ENCODE measurements around the gene IL17RA. TPM values are rescaled to one million over a fixed set of nuclear protein-coding genes. Genes with fewer than 3 reads are reported as not detected.

The IL17RA gene
- total RNA-seq, 1 experiment from 2014 or later: 18.0 TPM

DNA sequence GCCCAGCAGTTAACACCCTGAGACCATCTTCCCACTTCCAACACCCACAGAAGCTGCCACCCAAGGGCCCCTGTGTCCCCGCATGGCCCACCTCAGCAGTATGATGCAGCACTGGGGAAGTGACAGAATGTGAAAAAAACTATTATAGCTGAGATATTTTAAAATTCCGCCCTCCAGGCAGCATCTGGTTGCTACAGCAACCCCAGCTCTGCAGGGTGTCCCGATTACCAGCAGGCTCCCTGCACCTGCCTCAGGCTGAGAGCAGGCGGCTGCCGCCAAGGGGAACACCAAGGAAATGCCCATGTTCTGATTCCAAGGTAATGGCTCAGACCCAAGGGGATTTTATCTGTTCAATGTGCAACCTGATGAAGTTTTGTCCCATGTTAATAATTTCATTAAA is 46.9 kb downstream of the IL17RA start:
- BruUV-seq (replicated peaks): no TSS peak
- DNase-seq: no peak
- no peaks in the 10 kb centered on the region for H3K27me3 Mint-ChIP-seq (ENCODE audit: unreplicated experiment)
- no peak overlapping the region for H3K4me3 Mint-ChIP-seq (ENCODE audit: low read depth, unreplicated experiment)
- H3K9me3 Mint-ChIP-seq (ENCODE audit: low read depth, unreplicated experiment): no peaks in the 10 kb centered on the region
- H3K27ac Mint-ChIP-seq (ENCODE audit: unreplicated experiment): no peak overlapping the region
- no peak for TF ChIP-seq CTCF (IDR thresholded peaks at IDR 0.05; ENCODE audit: unreplicated experiment)
- H3K4me1 Mint-ChIP-seq (ENCODE audit: low read depth, unreplicated experiment): no peaks in the 10 kb centered on the region
- H3K36me3 Mint-ChIP-seq (ENCODE audit: insufficient read depth, unreplicated experiment): peaks cover 10% of the 10 kb centered on the region
- CTCF ChIA-PET: no interaction called here
- intact Hi-C loops (cut with micrococcal nuclease; ENCODE audit: unreplicated experiment): no loop called here

DNA sequence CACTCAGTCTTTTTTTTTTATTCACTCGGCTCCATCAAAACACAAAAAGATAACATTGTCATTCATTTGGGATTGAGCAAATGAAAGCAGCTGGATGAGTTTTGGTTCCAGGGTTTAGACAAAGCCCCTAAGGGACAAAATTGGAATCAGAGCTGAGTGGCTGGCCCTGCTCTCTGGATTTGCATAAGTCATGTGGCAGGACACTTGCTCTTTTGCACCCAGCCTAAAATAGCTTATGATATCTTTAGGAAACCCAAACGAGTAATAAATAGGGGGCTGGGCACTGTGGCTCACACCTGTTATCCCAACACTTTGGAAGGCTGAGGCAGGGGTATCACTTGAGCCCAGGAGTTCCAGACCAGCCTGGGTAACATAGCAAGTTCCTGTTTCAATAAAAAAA is 47.3 kb downstream of the IL17RA start:
- no peak for DNase-seq
- H3K36me3 Mint-ChIP-seq (ENCODE audit: insufficient read depth, unreplicated experiment): peaks cover 10% of the 10 kb centered on the region

DNA sequence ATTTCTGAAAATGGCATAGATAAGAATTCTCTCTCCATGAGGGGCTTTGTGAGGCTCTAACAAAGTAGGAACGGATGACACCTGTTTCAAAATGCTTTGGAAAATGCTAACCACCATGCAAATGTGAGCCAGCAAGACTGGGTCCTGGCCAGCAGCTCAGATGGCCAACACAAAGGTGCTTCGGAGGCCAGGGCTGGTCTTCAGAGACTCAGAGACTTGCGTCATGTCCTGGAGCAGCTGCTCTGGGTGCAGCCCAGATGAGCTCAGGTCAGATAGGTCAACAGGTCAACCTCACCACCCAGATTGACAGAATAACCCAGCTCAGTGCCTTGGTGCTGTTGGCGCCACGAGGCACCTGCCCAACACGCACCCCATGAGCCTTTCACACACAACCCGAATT is 48.3 kb downstream of the IL17RA start:
- Mint-ChIP-seq H3K9me3 (ENCODE audit: low read depth, unreplicated experiment) (no peaks in the 10 kb centered on the region), H3K4me3 (ENCODE audit: low read depth, unreplicated experiment) (no peak overlapping the region), H3K27ac (ENCODE audit: unreplicated experiment) (no peak overlapping the region), H3K4me1 (ENCODE audit: low read depth, unreplicated experiment) (no peaks in the 10 kb centered on the region), H3K27me3 (ENCODE audit: unreplicated experiment) (no peaks in the 10 kb centered on the region), H3K36me3 (ENCODE audit: insufficient read depth, unreplicated experiment) (peaks cover 10% of the 10 kb centered on the region)
- no TSS peak for BruUV-seq (replicated peaks)
- intact Hi-C loops (cut with micrococcal nuclease; ENCODE audit: unreplicated experiment): no loop called here
- DNase-seq: no peak
- CTCF ChIA-PET: interaction anchor here (1.1 kb wide), 1 partner anchor 11 kb away, joined by 3 read pairs; no protein-coding TSS in a partner anchor
- no peak for TF ChIP-seq CTCF (IDR thresholded peaks at IDR 0.05; ENCODE audit: unreplicated experiment)

More for the DNA sequence above, 47.3 kb downstream of the IL17RA start:
- H3K9me3 Mint-ChIP-seq (ENCODE audit: low read depth, unreplicated experiment): no peaks in the 10 kb centered on the region
- no peak for TF ChIP-seq CTCF (IDR thresholded peaks at IDR 0.05; ENCODE audit: unreplicated experiment)
- BruUV-seq (replicated peaks): no TSS peak
- H3K27ac Mint-ChIP-seq (ENCODE audit: unreplicated experiment): no peak overlapping the region
- H3K4me3 Mint-ChIP-seq (ENCODE audit: low read depth, unreplicated experiment): no peak overlapping the region
- H3K4me1 Mint-ChIP-seq (ENCODE audit: low read depth, unreplicated experiment): no peaks in the 10 kb centered on the region
- H3K27me3 Mint-ChIP-seq (ENCODE audit: unreplicated experiment): no peaks in the 10 kb centered on the region
- CTCF ChIA-PET: no interaction called here
- intact Hi-C loops (cut with micrococcal nuclease; ENCODE audit: unreplicated experiment): no loop called here

DNA sequence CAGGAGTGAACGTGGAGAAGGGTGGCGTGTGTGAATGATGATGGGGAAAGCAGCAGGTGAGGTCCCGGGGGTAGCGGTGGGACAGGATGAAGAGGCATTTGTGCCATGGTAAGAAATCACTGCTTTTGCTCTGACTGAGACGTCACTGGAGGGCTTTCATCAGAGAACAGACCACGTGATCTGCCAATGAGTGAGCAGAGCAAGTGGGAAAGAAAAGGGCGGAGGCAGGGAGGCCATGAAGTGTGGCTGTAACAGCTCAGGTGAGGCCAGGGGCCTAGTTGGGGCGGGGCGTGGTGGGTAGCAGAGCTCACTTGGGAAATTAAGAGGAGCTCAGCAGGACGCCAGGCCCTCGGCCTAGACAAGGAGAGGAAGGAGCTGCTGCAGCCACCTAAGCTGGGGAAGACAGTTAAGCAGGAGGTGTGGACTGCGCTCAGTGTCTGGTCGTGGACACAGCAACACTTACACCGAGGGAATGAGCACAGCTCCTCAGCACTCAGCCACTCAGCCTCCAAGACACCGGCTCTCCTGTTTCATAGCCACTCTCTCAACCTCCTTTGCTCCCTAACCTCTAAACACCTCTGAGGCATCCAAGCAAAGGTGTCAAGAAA is 50.5 kb downstream of the IL17RA start:
- intact Hi-C loops (cut with micrococcal nuclease; ENCODE audit: unreplicated experiment): no loop called here
- H3K4me3 Mint-ChIP-seq (ENCODE audit: low read depth, unreplicated experiment): no peak overlapping the region
- H3K27me3 Mint-ChIP-seq (ENCODE audit: unreplicated experiment): no peaks in the 10 kb centered on the region
- no peak for DNase-seq
- CTCF ChIA-PET: interaction anchor here (0.6 kb wide), 2 partner anchors 17 to 26 kb away, joined by 3 to 5 read pairs; no protein-coding TSS in a partner anchor
- no peak for TF ChIP-seq CTCF (IDR thresholded peaks at IDR 0.05; ENCODE audit: unreplicated experiment)
- H3K27ac Mint-ChIP-seq (ENCODE audit: unreplicated experiment): no peak overlapping the region
- H3K36me3 Mint-ChIP-seq (ENCODE audit: insufficient read depth, unreplicated experiment): peaks cover 11% of the 10 kb centered on the region
- H3K9me3 Mint-ChIP-seq (ENCODE audit: low read depth, unreplicated experiment): no peaks in the 10 kb centered on the region
- H3K4me1 Mint-ChIP-seq (ENCODE audit: low read depth, unreplicated experiment): no peaks in the 10 kb centered on the region
- no TSS peak for BruUV-seq (replicated peaks)
